HG03520 (cell line): ENCODE data around the gene RPL10L.

Experiments used
- ATAC-seq: cut with Tn5 transposase; IDR thresholded peaks from one replicate; pipeline ENCODE4 v1.9.1; 2021; ENCODE audit warnings: mild to moderate bottlenecking, moderate library complexity; ENCODE audit not compliant: unreplicated experiment

RPL10L gene

DNA sequence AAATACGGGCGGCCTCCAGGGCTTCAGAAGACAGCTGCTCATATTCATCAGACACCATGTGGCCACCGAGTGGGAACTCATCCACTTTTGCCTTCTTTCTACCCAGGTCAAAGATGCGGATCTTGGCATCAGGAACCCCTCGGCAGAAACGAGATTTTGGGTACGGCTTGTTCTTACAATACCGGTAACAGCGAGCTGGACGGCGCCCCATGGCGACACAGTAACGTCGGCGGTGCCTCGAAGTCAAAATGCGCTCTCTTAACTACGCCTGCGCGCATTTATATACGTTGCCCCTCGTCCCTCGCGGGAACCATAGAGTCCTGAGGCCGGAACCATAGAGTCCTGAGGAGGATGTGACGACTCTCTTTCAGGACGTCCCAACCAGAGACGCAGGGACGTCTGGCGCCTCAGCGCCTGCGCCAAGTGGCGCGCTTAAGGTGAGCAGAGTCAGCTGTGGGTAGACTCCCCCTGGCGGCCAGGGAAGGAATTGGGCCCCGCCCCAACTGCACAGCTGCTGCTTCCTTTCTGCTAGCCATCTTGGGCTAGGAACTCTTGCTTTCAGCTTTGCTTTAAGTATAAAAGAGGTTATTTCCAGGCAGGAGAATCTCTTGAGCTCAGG, at the start of gene RPL10L:
RPL10L (minus strand) TSS at position 256 of the 619 bp plus-strand sequence; CDS start at position 211, 45 bp downstream.
- no peak for ATAC-seq

GRCh38 chr14:46691819-46692218, 40.2 kb upstream of the RPL10L start:
- ATAC-seq, result no peak

DNA sequence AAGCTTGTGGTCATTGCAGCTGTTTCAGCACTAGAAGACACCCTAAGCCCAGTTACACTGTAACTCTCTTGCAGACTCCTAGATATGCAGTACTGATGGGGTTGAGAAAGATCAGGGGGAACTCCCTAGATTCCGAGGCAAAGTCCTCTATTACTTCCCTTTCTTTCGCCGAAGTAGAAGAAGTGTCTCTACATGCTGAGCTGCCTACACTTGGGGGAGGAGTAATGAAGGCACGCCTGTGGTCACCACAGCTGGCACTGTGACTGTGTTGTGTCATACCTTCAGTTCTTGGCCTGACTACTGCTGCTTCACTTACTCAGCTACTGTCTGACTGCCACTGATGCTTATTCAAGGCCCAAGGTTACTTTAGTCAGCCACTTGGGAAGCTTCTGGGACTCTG, 35.1 kb upstream of the RPL10L start:
- no peak for ATAC-seq

GRCh38 chr14:46672128-46672527, 20.5 kb upstream of the RPL10L start:
- no peak for ATAC-seq

DNA sequence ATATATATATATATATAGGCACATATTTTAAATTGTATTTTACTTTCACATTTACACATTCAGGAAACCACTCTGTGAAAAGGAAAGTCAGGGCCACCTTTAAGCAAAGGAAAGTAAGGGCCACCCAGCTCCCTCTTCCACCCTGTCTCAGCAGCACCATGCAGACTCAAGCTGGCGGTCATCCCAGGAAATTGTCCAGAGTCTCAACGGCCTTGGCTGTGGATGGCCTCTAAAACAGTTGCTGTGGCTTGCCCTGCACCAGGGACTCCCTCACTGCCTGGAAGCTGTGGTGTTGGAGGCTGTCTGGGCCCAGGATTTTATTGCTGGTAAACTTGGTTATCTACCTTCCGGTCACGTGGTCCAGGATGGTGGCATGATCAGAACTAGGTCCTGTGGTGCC, 11.8 kb upstream of the RPL10L start:
- ATAC-seq, result no peak

GRCh38 chr14:46661728-46662127, 10.1 kb upstream of the RPL10L start:
- no peak for ATAC-seq

GRCh38 chr14:46653031-46653755, 1.6 kb upstream of the RPL10L start:
- no peak for ATAC-seq

DNA sequence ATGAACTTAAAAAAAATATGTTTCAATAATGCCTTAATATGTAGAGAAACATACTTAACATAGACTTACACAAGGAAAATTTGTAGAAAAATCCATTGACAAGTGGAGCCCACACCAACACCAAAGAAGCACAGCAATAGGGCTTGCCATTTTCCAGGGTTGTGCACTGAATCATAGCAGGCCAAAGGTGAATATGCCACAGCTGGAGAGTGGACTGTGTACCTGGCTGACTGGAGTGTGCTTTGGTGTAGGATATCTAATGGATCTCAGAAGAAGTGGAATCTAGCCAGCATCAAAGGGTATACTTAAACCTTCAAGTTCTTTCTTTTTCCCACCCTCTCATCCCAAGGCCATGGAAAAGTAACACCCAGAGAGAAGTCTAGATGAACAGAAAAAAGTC, 4.8 kb downstream of the RPL10L start:
- no peak for ATAC-seq

DNA sequence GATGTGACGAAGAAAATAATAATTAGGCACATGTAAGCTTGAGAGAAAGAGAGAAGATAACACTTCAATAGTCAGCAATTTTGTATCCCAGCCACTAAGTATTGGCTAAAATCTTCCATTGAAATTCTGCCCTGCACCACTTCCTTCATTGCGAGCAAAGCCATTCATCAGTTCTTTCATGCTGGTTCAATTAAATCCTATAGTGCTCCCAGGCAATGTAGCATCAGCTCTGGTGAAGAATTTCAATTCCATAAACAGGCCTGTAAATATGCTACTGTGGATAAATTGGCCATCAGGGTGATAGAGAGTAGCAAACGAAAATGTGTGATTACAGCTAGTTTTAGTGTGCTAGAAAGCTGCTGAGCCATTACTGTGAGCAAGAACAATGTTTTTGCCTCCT, 24.7 kb downstream of the RPL10L start:
- ATAC-seq, result no peak
